Lower lobe of right lung (tissue), 2 donors: ENCODE data around the gene PTPA. TPM values are rescaled to one million over a fixed set of nuclear protein-coding genes. Genes with fewer than 3 reads are reported as not detected.

ENCODE experiments used
- ATAC-seq, 2 donors: fragments of 200-7000 bp; cut with Tn5 transposase; one replicate each; pipeline ENCODE4 v1.9.1; 2020 to 2022; ENCODE audit warnings: mild to moderate bottlenecking in 2 of 2, moderate library complexity in 2 of 2
- DNase-seq: peaks from one replicate; pipeline ENCODE4 v3.0.0-alpha.2; 2020
- H3K27ac ChIP-seq: fragments of 200-600 bp; one replicate; pipeline ENCODE4 v1.8.0; 2022
- H3K27me3 ChIP-seq: fragments of 200-600 bp; one replicate; pipeline ENCODE4 v1.8.0; 2022; ENCODE audit warnings: low read depth
- H3K36me3 ChIP-seq: fragments of 200-600 bp; one replicate; pipeline ENCODE4 v1.8.0; 2022; ENCODE audit warnings: mild to moderate bottlenecking
- H3K4me1 ChIP-seq: fragments of 200-600 bp; one replicate; pipeline ENCODE4 v1.8.0; 2022
- H3K4me3 ChIP-seq: fragments of 200-600 bp; one replicate; pipeline ENCODE4 v1.8.0; 2022; ENCODE audit warnings: mild to moderate bottlenecking
- H3K9me3 ChIP-seq: fragments of 200-600 bp; one replicate; pipeline ENCODE4 v1.8.0; 2022
- intact Hi-C: fragments of 100-400 bp; cut with DNase I; formaldehyde crosslinking; loops from one replicate; pipeline ENCODE4 v1.11.0; 2022
- total RNA-seq: library from RNA; stranded (reverse); fragmentation: NEBNext Ultra II Directional; extraction: Animal tissue kit (Norgen Biotek cat#: 25700); gene quantifications from one replicate; pipeline ENCODE4 v1.2.1, GENCODE V29; 2021
- TF ChIP-seq, protein P1 (sequence below): fragments of 200-600 bp; IDR thresholded peaks from one replicate; pipeline ENCODE4 v1.8.0; 2022; ENCODE audit warnings: antibody characterized with exemption, mild to moderate bottlenecking
- donor health status: DM: no; HTN: yes; CAD: no; lungs with severe emphysema.

PTPA gene
- total RNA-seq, 1 donor from 2014 or later = 100 TPM

DNA sequence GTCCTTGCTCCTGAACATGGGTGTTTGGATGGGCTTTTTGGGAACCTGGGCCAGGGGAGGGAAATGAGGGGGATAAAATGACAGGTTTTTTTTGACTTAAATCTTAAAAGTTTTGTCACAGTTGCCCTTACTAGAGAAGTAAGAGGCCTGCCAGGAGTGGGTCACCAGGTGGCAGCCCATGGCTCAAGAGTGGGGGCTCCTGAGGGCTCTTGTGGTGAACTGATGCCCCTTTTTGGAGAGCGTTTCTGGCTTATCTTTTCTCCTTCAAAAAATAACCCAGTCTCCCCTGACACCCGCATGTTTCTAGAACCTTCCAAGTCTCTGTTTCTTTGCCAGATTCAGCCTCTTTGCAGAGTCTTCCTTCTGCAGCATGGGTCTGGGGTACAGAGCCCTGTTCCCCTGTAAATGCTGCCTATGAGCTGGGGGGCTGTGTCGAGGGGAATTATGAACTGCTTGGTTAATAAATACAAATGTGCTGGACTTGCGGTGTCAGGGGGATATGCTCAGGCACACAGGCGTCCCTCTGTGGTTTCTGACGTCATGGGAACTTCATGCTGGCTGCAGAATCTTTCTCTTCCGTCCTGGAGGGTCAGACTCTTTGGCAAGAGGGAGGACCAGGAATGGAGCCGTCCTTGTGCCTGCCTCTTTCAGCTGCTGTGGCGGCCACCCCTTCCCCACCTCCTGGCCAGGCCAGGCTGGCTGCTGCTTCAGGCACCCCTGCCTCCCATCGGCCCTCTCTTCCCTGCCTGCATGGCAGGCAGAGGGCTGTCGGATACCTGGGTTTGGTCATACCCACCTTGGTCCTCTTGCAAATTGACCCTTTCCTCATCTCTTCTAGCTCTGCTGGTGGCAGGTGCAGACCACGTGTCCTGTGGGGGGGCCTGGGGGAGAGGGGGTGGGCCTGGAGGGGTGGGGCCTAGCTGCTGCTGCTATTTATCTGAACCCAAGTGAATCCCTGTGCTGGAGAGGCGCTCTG, 30.1 kb downstream of the PTPA start:
- TF ChIP-seq, protein P1, sequence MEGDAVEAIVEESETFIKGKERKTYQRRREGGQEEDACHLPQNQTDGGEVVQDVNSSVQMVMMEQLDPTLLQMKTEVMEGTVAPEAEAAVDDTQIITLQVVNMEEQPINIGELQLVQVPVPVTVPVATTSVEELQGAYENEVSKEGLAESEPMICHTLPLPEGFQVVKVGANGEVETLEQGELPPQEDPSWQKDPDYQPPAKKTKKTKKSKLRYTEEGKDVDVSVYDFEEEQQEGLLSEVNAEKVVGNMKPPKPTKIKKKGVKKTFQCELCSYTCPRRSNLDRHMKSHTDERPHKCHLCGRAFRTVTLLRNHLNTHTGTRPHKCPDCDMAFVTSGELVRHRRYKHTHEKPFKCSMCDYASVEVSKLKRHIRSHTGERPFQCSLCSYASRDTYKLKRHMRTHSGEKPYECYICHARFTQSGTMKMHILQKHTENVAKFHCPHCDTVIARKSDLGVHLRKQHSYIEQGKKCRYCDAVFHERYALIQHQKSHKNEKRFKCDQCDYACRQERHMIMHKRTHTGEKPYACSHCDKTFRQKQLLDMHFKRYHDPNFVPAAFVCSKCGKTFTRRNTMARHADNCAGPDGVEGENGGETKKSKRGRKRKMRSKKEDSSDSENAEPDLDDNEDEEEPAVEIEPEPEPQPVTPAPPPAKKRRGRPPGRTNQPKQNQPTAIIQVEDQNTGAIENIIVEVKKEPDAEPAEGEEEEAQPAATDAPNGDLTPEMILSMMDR = no peak
- H3K27ac ChIP-seq = peak overlapping the region; percentile 100
- peaks cover 35% of the 10 kb centered on the region for H3K36me3 ChIP-seq
- ATAC-seq (no peak), DNase-seq (no peak)
- peaks cover 91% of the 10 kb centered on the region for H3K4me1 ChIP-seq
- intact Hi-C loops = no loop called here
- H3K9me3 ChIP-seq = no peaks in the 10 kb centered on the region
- no peaks in the 10 kb centered on the region for H3K27me3 ChIP-seq
- H3K4me3 ChIP-seq = peak overlapping the region; percentile 65

DNA sequence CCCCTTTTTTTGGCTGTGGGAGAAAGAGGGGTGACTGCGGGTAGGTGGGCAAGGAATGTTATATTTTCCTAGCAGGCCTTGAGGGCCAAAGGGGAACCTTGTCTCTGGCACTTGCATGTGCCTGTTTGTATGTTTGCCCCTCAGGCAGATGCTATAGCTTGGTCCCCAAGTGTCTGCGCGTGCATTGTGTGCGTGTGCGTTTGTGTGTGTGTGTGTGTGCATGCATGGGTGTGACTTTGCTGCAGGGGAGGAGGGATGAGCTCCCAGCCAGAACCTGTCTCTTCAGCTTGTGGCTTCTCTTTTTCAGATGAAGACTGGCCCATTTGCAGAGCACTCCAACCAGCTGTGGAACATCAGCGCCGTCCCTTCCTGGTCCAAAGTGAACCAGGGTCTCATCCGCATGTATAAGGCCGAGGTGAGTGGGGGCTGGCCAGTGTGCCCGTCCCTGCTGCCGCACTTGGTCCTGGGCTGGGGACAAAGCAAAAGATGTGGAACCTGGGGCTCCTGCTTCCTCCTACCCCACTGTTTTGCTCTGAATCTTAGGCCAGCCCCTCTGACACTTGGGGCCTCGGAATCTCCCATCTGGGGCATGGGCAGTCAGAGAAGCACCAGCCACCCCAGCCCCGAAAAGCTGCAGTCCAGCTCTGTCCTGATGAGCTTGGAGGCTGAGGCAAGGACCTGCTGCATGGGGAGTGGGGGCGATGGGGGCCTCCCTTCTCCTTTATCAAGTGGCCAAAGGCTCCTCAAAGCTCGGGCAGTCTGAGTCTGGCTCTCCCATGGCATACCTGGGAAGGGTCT, 31.1 kb downstream of the PTPA start:
- Histone ChIP-seq H3K27ac (peak overlapping the region; percentile 100), H3K4me3 (peak overlapping the region; percentile 65), H3K27me3 (no peaks in the 10 kb centered on the region), H3K36me3 (peaks cover 35% of the 10 kb centered on the region), H3K9me3 (no peaks in the 10 kb centered on the region), H3K4me1 (peaks cover 96% of the 10 kb centered on the region)
- intact Hi-C loops = no loop called here
- no peak for ATAC-seq
- no peak for DNase-seq
- TF ChIP-seq, protein P1 = no peak

DNA sequence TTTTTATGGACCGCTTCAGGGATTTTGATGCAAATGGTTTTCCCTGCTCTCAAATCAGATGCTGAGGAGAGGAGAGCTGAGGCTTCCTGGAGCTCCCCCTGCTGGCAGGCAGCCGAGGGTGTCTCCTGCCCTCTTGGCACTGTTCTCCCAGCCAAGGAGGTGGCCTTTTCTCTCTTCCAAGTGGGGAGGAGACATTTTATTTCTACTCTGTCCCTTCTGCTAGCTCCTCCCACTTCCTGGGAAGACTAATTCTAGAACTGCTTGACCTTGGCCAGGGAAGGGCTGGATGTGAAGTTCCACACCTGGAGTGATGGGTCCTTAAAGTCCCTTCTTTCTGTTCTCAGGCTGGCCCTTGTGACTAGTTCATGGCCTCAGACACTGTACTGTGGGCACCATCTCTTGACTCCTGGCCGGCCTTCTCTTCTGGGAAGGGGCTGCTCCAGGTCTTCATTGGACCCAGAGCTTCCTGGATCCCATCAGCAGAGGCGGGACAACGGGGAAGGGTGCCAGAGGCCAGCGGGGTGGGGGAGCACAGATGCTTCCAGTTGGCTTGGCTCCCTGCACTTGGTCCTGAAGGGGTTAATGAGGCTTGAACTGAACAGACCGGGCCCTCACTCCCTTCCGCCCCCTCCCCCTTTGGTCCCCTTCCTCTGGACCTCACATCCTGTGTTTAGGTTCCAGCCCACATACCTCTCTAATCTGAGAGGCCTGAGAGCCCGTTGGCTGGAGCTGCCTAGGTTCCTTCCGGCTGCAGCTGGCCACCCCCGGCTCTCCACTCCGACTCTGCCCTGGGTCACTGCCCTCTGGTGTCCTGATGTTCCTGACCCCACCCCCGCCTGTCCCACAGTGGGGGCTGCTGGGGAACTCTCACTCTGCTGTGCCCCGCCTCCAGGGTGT, 32.1 kb downstream of the PTPA start:
- Histone ChIP-seq H3K4me1 (peaks cover 92% of the 10 kb centered on the region), H3K4me3 (peak overlapping the region; percentile 15), H3K36me3 (peaks cover 35% of the 10 kb centered on the region), H3K27me3 (no peaks in the 10 kb centered on the region), H3K27ac (peak overlapping the region; percentile 100), H3K9me3 (no peaks in the 10 kb centered on the region)
- TF ChIP-seq, protein P1 = peak; percentile 93
- intact Hi-C loops = no loop called here
- peak; percentile 51 to 54 for ATAC-seq
- peak; percentile 87 for DNase-seq

DNA sequence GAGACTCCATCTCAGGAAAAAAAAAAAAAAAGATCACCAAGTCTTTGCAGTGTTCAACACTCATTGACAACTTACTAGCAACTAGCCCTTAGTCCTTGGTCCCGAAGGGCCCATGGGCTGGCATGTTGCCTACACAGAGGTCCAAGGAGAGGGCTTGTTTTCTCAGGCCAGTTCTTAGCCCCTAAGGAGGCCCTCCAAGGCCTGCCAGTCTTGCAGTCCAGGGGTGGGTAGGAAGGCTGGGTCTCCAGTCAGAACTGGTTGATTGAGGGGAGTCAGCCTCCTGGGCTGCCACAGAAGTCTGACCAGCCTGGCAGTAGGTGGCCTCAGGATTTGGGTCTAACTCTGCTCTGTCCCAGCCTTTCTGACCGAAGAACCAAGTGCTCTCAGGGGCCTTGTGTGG, 34.1 kb downstream of the PTPA start:
- TF ChIP-seq, protein P1 = no peak
- intact Hi-C loops = no loop called here
- Histone ChIP-seq H3K9me3 (no peaks in the 10 kb centered on the region), H3K4me3 (no peak overlapping the region), H3K36me3 (peaks cover 44% of the 10 kb centered on the region), H3K27ac (peak overlapping the region; percentile 74), H3K4me1 (peaks cover 72% of the 10 kb centered on the region), H3K27me3 (no peaks in the 10 kb centered on the region)
- ATAC-seq (no peak), DNase-seq (no peak)

DNA sequence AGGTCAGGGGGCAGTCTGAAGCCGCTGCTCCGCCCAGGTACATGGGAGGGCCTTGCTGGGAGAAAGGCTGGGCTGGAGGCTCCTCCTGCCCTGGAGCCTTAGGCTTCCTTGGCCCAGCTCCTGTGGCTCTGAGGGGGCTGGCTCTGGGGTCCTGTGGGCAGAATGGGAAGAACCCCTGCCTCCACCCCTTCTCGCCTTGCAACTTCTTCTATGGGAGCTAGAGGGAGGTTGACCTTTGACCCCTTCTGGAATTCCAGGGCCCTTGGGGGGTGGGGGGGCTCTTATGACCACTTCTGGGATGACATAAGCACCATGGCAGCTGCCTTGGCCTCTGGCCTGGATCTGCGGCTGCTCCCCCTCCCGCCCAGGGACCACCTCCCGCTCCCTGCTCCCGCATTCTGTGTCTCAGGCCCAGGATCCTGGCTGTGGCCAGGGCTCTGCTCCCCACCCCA, 34.7 kb downstream of the PTPA start:
- Histone ChIP-seq H3K36me3 (peaks cover 49% of the 10 kb centered on the region), H3K27me3 (no peaks in the 10 kb centered on the region), H3K4me1 (peaks cover 67% of the 10 kb centered on the region), H3K4me3 (no peak overlapping the region), H3K9me3 (no peaks in the 10 kb centered on the region), H3K27ac (peak overlapping the region; percentile 74)
- DNase-seq (no peak), ATAC-seq (no peak)
- TF ChIP-seq, protein P1 = no peak
- intact Hi-C loops = no loop called here
